H1 (cell line): Measurements from ENCODE around the gene ROR1. TPM values are rescaled to one million over a fixed set of nuclear protein-coding genes. Genes with fewer than 3 reads are reported as not detected.

Experiments used
- CTCF ChIA-PET: fragments of 300-600 bp; sonication (Branson Sonifier 250); formaldehyde crosslinking; loops from one replicate; lab custom pipeline; 2021; ENCODE audit not compliant: partially characterized antibody; lab: Charles Lee
- POLR2A ChIA-PET: fragments of 300-600 bp; sonication (Branson Sonifier 250); formaldehyde crosslinking; loops from one replicate; lab custom pipeline; 2021; ENCODE audit warnings: inconsistent platforms; ENCODE audit not compliant: partially characterized antibody; lab: Charles Lee
- DNase-seq, 2 experiments: peaks; one replicate each; pipeline versions ENCODE4 v3.0.0 to v3.0.0-alpha.2; 2010 to 2022; ENCODE audit warnings: low spot score in 2 of 2, low read depth in 1 of 2, mixed read lengths in 1 of 2
- FAIRE-seq: peaks from 2 replicates; lab custom pipeline; 2011; peaks lifted over from hg19 to GRCh38; lab: Jason Lieb, UNC
- H2AFZ ChIP-seq: 2 replicates; pipeline ENCODE4 v1.8.1; 2012; ENCODE audit warnings: low read length, inconsistent platforms
- H2AK5ac ChIP-seq: 2 replicates; pipeline ENCODE4 v1.6.1; 2013; ENCODE audit warnings: low read depth, low read length
- H2BK120ac ChIP-seq: replicated peaks from 2 replicates; pipeline ENCODE3; 2013; ENCODE audit warnings: low read depth, low read length, inconsistent platforms
- H2BK12ac ChIP-seq: 2 replicates; pipeline ENCODE4 v1.6.1; 2013; ENCODE audit warnings: low read depth, low read length
- H2BK15ac ChIP-seq: 2 replicates; pipeline ENCODE4 v1.6.1; 2013; ENCODE audit warnings: low read length
- H2BK20ac ChIP-seq: 2 replicates; pipeline ENCODE4 v1.6.1; 2013; ENCODE audit warnings: low read length
- H2BK5ac ChIP-seq: 2 replicates; pipeline ENCODE4 v1.6.1; 2013; ENCODE audit warnings: low read depth, low read length
- H3K14ac ChIP-seq: 2 replicates; pipeline ENCODE4 v1.6.1; 2013; ENCODE audit warnings: inconsistent platforms; ENCODE audit not compliant: insufficient read length
- H3K18ac ChIP-seq: 2 replicates; pipeline ENCODE4 v1.6.1; 2013; ENCODE audit warnings: low read length; ENCODE audit errors: extremely low read depth
- H3K23ac ChIP-seq: 2 replicates; pipeline ENCODE4 v1.6.1; 2013; ENCODE audit warnings: inconsistent platforms; ENCODE audit not compliant: insufficient read length
- H3K23me2 ChIP-seq: 2 replicates; pipeline ENCODE4 v1.6.1; 2013; ENCODE audit warnings: low read depth, low read length
- H3K27ac ChIP-seq: 2 replicates; pipeline ENCODE4 v1.6.1; 2011; ENCODE audit warnings: low read depth, low read length, inconsistent platforms
- H3K27me3 ChIP-seq, 4 experiments: replicated peaks in 1 of 4; 1 replicate in 1 of 4; 2 replicates in 3 of 4; pipeline versions ENCODE4 v1.6.1 to v1.8.1; 2011 to 2013; ENCODE audit warnings: low read length in 3 of 4, mild to moderate bottlenecking in 3 of 4, inconsistent platforms in 2 of 4, mixed read lengths in 2 of 4, moderate library complexity in 1 of 4; ENCODE audit not compliant: control insufficient read depth in 3 of 4, insufficient read depth in 3 of 4; ENCODE audit errors: extremely low read depth in 1 of 4
- H3K36me3 ChIP-seq, 4 experiments: 2 replicates each; pipeline versions ENCODE4 v1.6.1 to v1.8.1; 2011 to 2013; ENCODE audit warnings: mild to moderate bottlenecking in 4 of 4, low read length in 3 of 4, moderate library complexity in 2 of 4, control low read depth in 1 of 4, inconsistent platforms in 1 of 4; ENCODE audit not compliant: insufficient read depth in 4 of 4, control insufficient read depth in 2 of 4
- H3K4ac ChIP-seq: replicated peaks from 2 replicates; pipeline ENCODE3; 2013; ENCODE audit warnings: low read length, low read depth, mixed read lengths, inconsistent platforms; ENCODE audit not compliant: insufficient read length
- H3K4me1 ChIP-seq, 4 experiments: replicated peaks in 1 of 4; 1 replicate in 1 of 4; 2 replicates in 3 of 4; pipeline versions ENCODE4 v1.6.1 to v1.8.1; 2011 to 2013; ENCODE audit warnings: low read length in 3 of 4, inconsistent platforms in 2 of 4, mixed read lengths in 1 of 4; ENCODE audit not compliant: insufficient read depth in 4 of 4, control insufficient read depth in 3 of 4
- H3K4me2 ChIP-seq, 2 experiments: 2 replicates each; pipeline versions ENCODE4 v1.6.1 to v1.8.1; 2011 to 2013; ENCODE audit warnings: low read depth in 2 of 2, low read length in 2 of 2, control low read depth in 1 of 2, inconsistent platforms in 1 of 2, mild to moderate bottlenecking in 1 of 2; ENCODE audit not compliant: insufficient read depth in 1 of 2
- H3K4me3 ChIP-seq, 4 experiments: fragments of 200-600, 300-600 bp in 1 of 4; sonication (generic), shearing (Covaris generic), sonication (Bioruptor Twin) in 1 of 4; 2 replicates each; pipeline versions ENCODE4 v1.5.1 to v1.8.1; 2011 to 2016; ENCODE audit warnings: low read length in 4 of 4, low read depth in 3 of 4, control low read depth in 2 of 4, inconsistent platforms in 2 of 4, mild to moderate bottlenecking in 2 of 4, mixed read lengths in 1 of 4, moderate library complexity in 1 of 4; ENCODE audit not compliant: insufficient read depth in 2 of 4; ENCODE audit errors: extremely low read depth in 1 of 4
- H3K56ac ChIP-seq: replicated peaks from 2 replicates; pipeline ENCODE3; 2013; ENCODE audit warnings: low read depth, mild to moderate bottlenecking, mixed read lengths, low read length, inconsistent platforms; ENCODE audit not compliant: insufficient read length
- H3K79me1 ChIP-seq: 2 replicates; pipeline ENCODE4 v1.6.1; 2013; ENCODE audit warnings: low read depth, low read length, control low read depth
- H3K79me2 ChIP-seq, 2 experiments: 2 replicates each; pipeline versions ENCODE4 v1.6.1 to v1.8.1; 2012 to 2013; ENCODE audit warnings: low read length in 2 of 2, mild to moderate bottlenecking in 2 of 2, inconsistent platforms in 1 of 2; ENCODE audit not compliant: insufficient read depth in 2 of 2, control insufficient read depth in 1 of 2
- H3K9ac ChIP-seq, 4 experiments: replicated peaks in 1 of 4; 1 replicate in 1 of 4; 2 replicates in 3 of 4; pipeline versions ENCODE4 v1.6.1 to v1.8.1; 2011 to 2013; ENCODE audit warnings: low read depth in 3 of 4, low read length in 3 of 4, control low read depth in 2 of 4, mild to moderate bottlenecking in 2 of 4, moderate library complexity in 2 of 4, inconsistent platforms in 1 of 4; ENCODE audit errors: extremely low read depth in 1 of 4
- H3K9me3 ChIP-seq, 2 experiments: 2 replicates each; pipeline versions ENCODE4 v1.6.1 to v1.8.1; 2012 to 2013; ENCODE audit warnings: mild to moderate bottlenecking in 2 of 2, moderate library complexity in 2 of 2, control low read depth in 1 of 2, inconsistent platforms in 1 of 2, low read depth in 1 of 2, low read length in 1 of 2, mixed read lengths in 1 of 2; ENCODE audit not compliant: insufficient read depth in 2 of 2
- H4K20me1 ChIP-seq, 2 experiments: replicated peaks in 1 of 2; 2 replicates each; pipeline versions ENCODE3 to v1.8.1; 2011 to 2013; ENCODE audit warnings: inconsistent platforms in 2 of 2, low read length in 2 of 2, mild to moderate bottlenecking in 1 of 2; ENCODE audit not compliant: insufficient read depth in 2 of 2, control insufficient read depth in 1 of 2
- H4K5ac ChIP-seq: 2 replicates; pipeline ENCODE4 v1.6.1; 2013; ENCODE audit warnings: low read length, low read depth, mixed read lengths, inconsistent platforms; ENCODE audit not compliant: insufficient read length
- H4K8ac ChIP-seq: 2 replicates; pipeline ENCODE4 v1.8.0; 2013; ENCODE audit warnings: mild to moderate bottlenecking, moderate library complexity, low read length, inconsistent platforms; ENCODE audit not compliant: insufficient read depth; ENCODE audit errors: extremely low read depth
- H4K91ac ChIP-seq: replicated peaks from 2 replicates; pipeline ENCODE3; 2013; ENCODE audit warnings: low read length, mixed read lengths, inconsistent platforms; ENCODE audit not compliant: insufficient read length
- ASH2L ChIP-seq: fragments of 200-600, 300-600 bp; sonication (generic); IDR thresholded peaks from one replicate; pipeline ENCODE4 v1.7.1; 2017; ENCODE audit warnings: low read length
- CBX8 ChIP-seq: fragments of 300-800, 300-1000 bp; sonication (generic); IDR thresholded peaks from 2 replicates; pipeline ENCODE4 v1.7.1; 2016; ENCODE audit warnings: low read depth, low read length, borderline replicate concordance
- CEBPB ChIP-seq: IDR thresholded peaks from 2 replicates; pipeline ENCODE4 v1.6.1; 2012; ENCODE audit warnings: low read depth, low read length
- EP300 ChIP-seq, 2 experiments: IDR thresholded peaks; 1 replicate in 1 of 2; 2 replicates in 1 of 2; pipeline ENCODE4 v1.6.1; 2011 to 2012; ENCODE audit warnings: low read depth in 2 of 2, low read length in 2 of 2, mild to moderate bottlenecking in 2 of 2, borderline replicate concordance in 1 of 2, inconsistent platforms in 1 of 2, moderate library complexity in 1 of 2
- FOSL1 ChIP-seq: IDR thresholded peaks from 2 replicates; pipeline ENCODE4 v1.6.1; 2011; ENCODE audit warnings: mild to moderate bottlenecking, low read depth, low read length, moderate library complexity; ENCODE audit not compliant: insufficient read depth
- GTF2F1 ChIP-seq: IDR thresholded peaks from 2 replicates; pipeline ENCODE4 v1.6.1; 2012; ENCODE audit warnings: low read depth, low read length, improper control_type of control experiment, borderline replicate concordance
- JUN ChIP-seq: IDR thresholded peaks from 2 replicates; pipeline ENCODE4 v1.6.1; 2011; ENCODE audit warnings: low read depth, mild to moderate bottlenecking, improper control_type of control experiment, low read length
- NRF1 ChIP-seq: IDR thresholded peaks from 2 replicates; pipeline ENCODE4 v1.6.1; 2011; ENCODE audit warnings: mild to moderate bottlenecking, low read depth, low read length, improper control_type of control experiment
- POU5F1 ChIP-seq: IDR thresholded peaks from 2 replicates; pipeline ENCODE4 v1.6.1; 2011; ENCODE audit warnings: low read depth, mild to moderate bottlenecking, low read length, moderate library complexity
- RBBP5 ChIP-seq: IDR thresholded peaks from 2 replicates; pipeline ENCODE4 v1.7.1; 2012; ENCODE audit warnings: low read depth, mild to moderate bottlenecking, inconsistent platforms, low read length, moderate library complexity, borderline replicate concordance
- RFX5 ChIP-seq: IDR thresholded peaks from 2 replicates; pipeline ENCODE4 v1.6.1; 2011; ENCODE audit warnings: low read depth, low read length, improper control_type of control experiment, borderline replicate concordance
- RXRA ChIP-seq: IDR thresholded peaks from 2 replicates; pipeline ENCODE4 v1.6.1; 2011; ENCODE audit warnings: low read depth, mild to moderate bottlenecking, low read length, moderate library complexity; ENCODE audit not compliant: insufficient read depth
- ZNF274 ChIP-seq: IDR thresholded peaks from 2 replicates; pipeline ENCODE4 v1.7.0; 2012; ENCODE audit warnings: low read length, borderline replicate concordance; ENCODE audit errors: extremely low read depth
- WGBS, 2 experiments: shearing (Covaris generic) in 1 of 2; methylation state at CpG; one replicate each; pipeline versions ENCODE4 v1.1.6 to v1.1.7; 2013 to 2015; ENCODE audit warnings: low lambda C conversion rate in 2 of 2, mixed read lengths in 2 of 2, inconsistent platforms in 1 of 2, low coverage in 1 of 2, missing lambda C conversion rate in 1 of 2; ENCODE audit not compliant: insufficient replicate concordance in 2 of 2, insufficient coverage in 1 of 2, insufficient read length in 1 of 2; ENCODE audit errors: extremely low coverage in 1 of 2, missing lambda C conversion rate in 1 of 2; 5-methylcytosine and 5-hydroxymethylcytosine counted together
- polyA plus RNA-seq, 7 experiments: library from polyadenylated mRNA; depleted of rRNA in 3 of 7; stranded (reverse) in 5 of 7; unstranded in 2 of 7; fragments of >200 nt in 5 of 7; fragments of 200-250 nt in 2 of 7; gene quantifications; 1 replicate in 5 of 7; 2 replicates in 1 of 7; 4 replicates in 1 of 7; pipeline versions ENCODE4 v1.2.1 to v1.2.3, GENCODE V29; 2011 to 2013; ENCODE audit warnings: missing spikeins in 2 of 7, mixed read lengths in 2 of 7
- total RNA-seq: library from RNA; stranded (reverse); fragmentation: NEBNext Ultra II Directional; extraction: Animal tissue kit (Norgen Biotek cat#: 25700); gene quantifications from 2 replicates; pipeline ENCODE4 v1.2.1, GENCODE V29; 2021

The ROR1 gene
- total and polyA plus RNA-seq, 2 of the 8 experiments (the other 6 are each of a cell fraction or from before 2014, with no cell fraction given), result 33.6 to 73.6 TPM

DNA sequence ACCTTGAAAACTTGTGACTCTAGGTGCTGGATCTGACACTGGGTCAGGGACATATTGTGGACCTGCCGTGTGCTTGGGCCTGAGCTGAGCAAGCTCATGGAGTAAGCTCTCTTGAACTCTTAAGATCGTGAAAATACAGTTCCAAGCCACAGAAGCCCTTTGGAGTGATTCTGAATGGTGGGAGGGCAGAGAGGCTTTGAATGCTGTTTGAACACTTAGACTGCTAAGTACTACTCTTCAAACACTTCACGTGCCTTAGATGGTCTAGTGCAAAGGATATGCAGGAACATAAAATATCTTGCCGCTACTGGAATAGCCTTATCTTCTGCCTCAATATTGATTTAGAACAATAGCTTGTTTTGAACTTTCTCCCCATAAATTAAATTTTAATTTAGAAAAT, 21.6 kb downstream of the ROR1 start:
- WGBS, 2 experiments, result 62% methylated on average over 4 of the region's 4 CpGs; no CpG with 5 or more reads in 1 of the 2 experiments
- H3K14ac ChIP-seq, result no peak overlapping the region
- peak overlapping the region; percentile 17 to 57; a peak in 3 of 4 replicates for H3K4me2 ChIP-seq
- peaks cover 1 to 2% of the 10 kb centered on the region in 2 experiments for H4K20me1 ChIP-seq
- H3K27me3 ChIP-seq, result no peaks in the 10 kb centered on the region
- peak overlapping the region; percentile 72; the same call in 1 of the 2 replicates for H2BK20ac ChIP-seq
- peak overlapping the region; percentile 85 for H3K18ac ChIP-seq
- H3K79me2 ChIP-seq, result peaks cover 29 to 99% of the 10 kb centered on the region in 2 experiments
- H4K8ac ChIP-seq, result no peak overlapping the region
- H4K91ac ChIP-seq, result peak overlapping the region; percentile 36
- H2BK15ac ChIP-seq, result peak overlapping the region; percentile 89
- H3K79me1 ChIP-seq, result peaks cover 16% of the 10 kb centered on the region
- H3K56ac ChIP-seq, result no peak overlapping the region
- no peaks in the 10 kb centered on the region for H3K9me3 ChIP-seq
- H3K4ac ChIP-seq, result peak overlapping the region; percentile 30
- H2AFZ ChIP-seq, result no peak overlapping the region
- no peaks in the 10 kb centered on the region for H3K36me3 ChIP-seq
- no peaks in the 10 kb centered on the region for H3K23me2 ChIP-seq
- H4K5ac ChIP-seq, result peak overlapping the region; percentile 50
- no peak overlapping the region; the same call in 1 of the 2 replicates for H3K27ac ChIP-seq
- DNase-seq (no peak), FAIRE-seq (peak; percentile 48)
- ChIA-PET CTCF (interaction anchor here (0.6 to 5.9 kb wide), 10 partner anchors 7 to 123 kb away, joined by 3 to 50 read pairs (median 4); partner anchors contain the start of gene ROR1), POLR2A (interaction anchor here (1.5 to 5.0 kb wide), 4 partner anchors 9 to 22 kb away, joined by 3 to 47 read pairs (median 8); partner anchors contain the start of gene ROR1)
- H2BK5ac ChIP-seq, result peak overlapping the region; percentile 73; the same call in 1 of the 2 replicates
- no peak overlapping the region for H3K23ac ChIP-seq
- peak overlapping the region; percentile 55 for H2BK120ac ChIP-seq
- no peak overlapping the region; a peak in 1 of 8 replicates for H3K4me3 ChIP-seq
- H2BK12ac ChIP-seq, result peak overlapping the region; percentile 76; the same call in 1 of the 2 replicates
- peaks cover 36 to 63% (median 57%) of the 10 kb centered on the region in 4 experiments for H3K4me1 ChIP-seq
- H3K9ac ChIP-seq, result no peak overlapping the region; a peak in 1 of 7 replicates
- 0 out of 2 replicates have a peak overlapping the region, but pooled peaks have one; percentile 24 for H2AK5ac ChIP-seq
- TF ChIP-seq EP300 (IDR thresholded peaks at IDR 0.05; ENCODE audit: borderline replicate concordance in 1 of 2, low read depth in 2 of 2, low read length in 2 of 2), result no peak
- TF ChIP-seq RFX5, result no peak
- TF ChIP-seq CEBPB, result no peak
- TF ChIP-seq ZNF274, result no peak
- TF ChIP-seq JUN, result no peak
- TF ChIP-seq RXRA, result no peak
- no peak for TF ChIP-seq CBX8
- no peak for TF ChIP-seq NRF1
- no peak for TF ChIP-seq FOSL1
- no peak for TF ChIP-seq GTF2F1
- no peak for TF ChIP-seq POU5F1
- no peak for TF ChIP-seq ASH2L
- no peak for TF ChIP-seq RBBP5
